NCI-H2196 (cell line): ENCODE measurements around the gene MFAP3.

Source experiments
- DNase-seq: peaks from one replicate; lab custom pipeline; 2025; ENCODE audit not compliant: unreplicated experiment; lab: John Stamatoyannopoulos, UW

The MFAP3 gene

GRCh38 chr5:154090656-154091055, 51.9 kb downstream of the MFAP3 start:
- DNase-seq: no peak

- DNase-seq: peak; percentile 13
Observed at GRCh38 chr5:154092356-154093141, 53.8 kb downstream of the MFAP3 start.

GRCh38 chr5:154093142-154093532, 54.4 kb downstream of the MFAP3 start:
- DNase-seq: no peak

GRCh38 chr5:154095904-154096303, 57.1 kb downstream of the MFAP3 start:
- DNase-seq: no peak

- DNase-seq: no peak
Observed at GRCh38 chr5:154097031-154097430, 58.3 kb downstream of the MFAP3 start.

- DNase-seq: no peak
Observed at GRCh38 chr5:154098465-154098864, 59.7 kb downstream of the MFAP3 start.

- no peak for DNase-seq
Observed at GRCh38 chr5:154101184-154101583, 62.4 kb downstream of the MFAP3 start.

- DNase-seq: no peak
Observed at GRCh38 chr5:154103233-154103632, 64.5 kb downstream of the MFAP3 start.
